ENCODE measurements around the gene RYR2.

DNA sequence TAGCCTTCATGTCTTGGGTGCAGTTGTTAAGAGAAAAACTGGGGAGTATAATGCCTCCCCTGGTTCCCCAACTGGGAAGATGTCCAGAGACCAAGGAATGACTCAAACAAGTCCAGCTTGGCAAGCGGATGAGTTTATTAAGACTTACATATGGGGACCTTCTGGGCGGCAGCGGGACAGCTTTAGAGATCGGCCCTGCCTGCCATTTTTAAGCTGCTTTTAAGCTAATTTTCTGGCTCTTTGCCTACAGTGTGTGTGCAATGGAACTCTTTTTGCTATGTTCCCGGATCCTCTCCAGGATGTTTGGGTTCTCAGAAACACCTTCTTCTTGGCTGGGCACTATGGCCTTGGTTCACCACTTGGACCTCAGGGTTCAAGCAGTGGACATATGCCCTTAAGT is 99.5 kb downstream of the RYR2 start:
- TF ChIP-seq, protein P1, sequence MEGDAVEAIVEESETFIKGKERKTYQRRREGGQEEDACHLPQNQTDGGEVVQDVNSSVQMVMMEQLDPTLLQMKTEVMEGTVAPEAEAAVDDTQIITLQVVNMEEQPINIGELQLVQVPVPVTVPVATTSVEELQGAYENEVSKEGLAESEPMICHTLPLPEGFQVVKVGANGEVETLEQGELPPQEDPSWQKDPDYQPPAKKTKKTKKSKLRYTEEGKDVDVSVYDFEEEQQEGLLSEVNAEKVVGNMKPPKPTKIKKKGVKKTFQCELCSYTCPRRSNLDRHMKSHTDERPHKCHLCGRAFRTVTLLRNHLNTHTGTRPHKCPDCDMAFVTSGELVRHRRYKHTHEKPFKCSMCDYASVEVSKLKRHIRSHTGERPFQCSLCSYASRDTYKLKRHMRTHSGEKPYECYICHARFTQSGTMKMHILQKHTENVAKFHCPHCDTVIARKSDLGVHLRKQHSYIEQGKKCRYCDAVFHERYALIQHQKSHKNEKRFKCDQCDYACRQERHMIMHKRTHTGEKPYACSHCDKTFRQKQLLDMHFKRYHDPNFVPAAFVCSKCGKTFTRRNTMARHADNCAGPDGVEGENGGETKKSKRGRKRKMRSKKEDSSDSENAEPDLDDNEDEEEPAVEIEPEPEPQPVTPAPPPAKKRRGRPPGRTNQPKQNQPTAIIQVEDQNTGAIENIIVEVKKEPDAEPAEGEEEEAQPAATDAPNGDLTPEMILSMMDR (IDR thresholded peaks at IDR 0.05), result no peak
- TF ChIP-seq EP300 (IDR thresholded peaks at IDR 0.05) (no peak), POLR2A (IDR thresholded peaks at IDR 0.05) (no peak)
